Measurements from ENCODE around the gene ACSL1.
"Not testable (repeated sequence)": the region's sequence is repeated elsewhere in the genome, so short reads cannot be mapped to it uniquely, and the experiment has no call there.

The ACSL1 gene

DNA sequence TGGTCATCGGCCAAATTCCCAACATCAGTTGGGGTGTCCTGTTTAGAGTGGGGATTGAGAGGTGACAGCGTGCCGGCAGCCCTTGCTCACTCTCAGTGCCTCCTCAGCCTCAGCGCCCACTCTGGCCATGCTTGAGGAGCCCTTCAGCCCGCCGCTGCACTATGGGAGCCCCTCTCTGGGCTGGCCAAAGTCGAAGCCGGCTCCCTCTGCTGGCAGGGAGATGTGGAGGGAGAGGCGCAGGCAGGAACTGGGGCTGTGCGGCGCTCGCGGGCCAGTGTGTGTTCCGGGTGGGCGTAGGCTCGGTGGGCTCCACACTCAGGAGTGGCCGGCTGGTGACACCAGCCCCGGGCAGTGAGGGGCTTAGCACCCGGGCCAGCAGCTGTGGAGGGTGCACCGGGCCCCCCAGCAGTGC lies 84.8 kb downstream of the ACSL1 start:
- no peak overlapping the region for H3K4me3 ChIP-seq (ENCODE audit: low read depth, low read length)
- no peak for TF ChIP-seq MYC (IDR thresholded peaks at IDR 0.05; ENCODE audit: low read depth, low read length)
- TF ChIP-seq, protein P1, sequence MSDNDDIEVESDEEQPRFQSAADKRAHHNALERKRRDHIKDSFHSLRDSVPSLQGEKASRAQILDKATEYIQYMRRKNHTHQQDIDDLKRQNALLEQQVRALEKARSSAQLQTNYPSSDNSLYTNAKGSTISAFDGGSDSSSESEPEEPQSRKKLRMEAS (IDR thresholded peaks at IDR 0.05; ENCODE audit: low read depth, low read length): no peak
- TF ChIP-seq, protein P2, sequence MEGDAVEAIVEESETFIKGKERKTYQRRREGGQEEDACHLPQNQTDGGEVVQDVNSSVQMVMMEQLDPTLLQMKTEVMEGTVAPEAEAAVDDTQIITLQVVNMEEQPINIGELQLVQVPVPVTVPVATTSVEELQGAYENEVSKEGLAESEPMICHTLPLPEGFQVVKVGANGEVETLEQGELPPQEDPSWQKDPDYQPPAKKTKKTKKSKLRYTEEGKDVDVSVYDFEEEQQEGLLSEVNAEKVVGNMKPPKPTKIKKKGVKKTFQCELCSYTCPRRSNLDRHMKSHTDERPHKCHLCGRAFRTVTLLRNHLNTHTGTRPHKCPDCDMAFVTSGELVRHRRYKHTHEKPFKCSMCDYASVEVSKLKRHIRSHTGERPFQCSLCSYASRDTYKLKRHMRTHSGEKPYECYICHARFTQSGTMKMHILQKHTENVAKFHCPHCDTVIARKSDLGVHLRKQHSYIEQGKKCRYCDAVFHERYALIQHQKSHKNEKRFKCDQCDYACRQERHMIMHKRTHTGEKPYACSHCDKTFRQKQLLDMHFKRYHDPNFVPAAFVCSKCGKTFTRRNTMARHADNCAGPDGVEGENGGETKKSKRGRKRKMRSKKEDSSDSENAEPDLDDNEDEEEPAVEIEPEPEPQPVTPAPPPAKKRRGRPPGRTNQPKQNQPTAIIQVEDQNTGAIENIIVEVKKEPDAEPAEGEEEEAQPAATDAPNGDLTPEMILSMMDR (IDR thresholded peaks at IDR 0.05; ENCODE audit: low read depth, low read length): no peak
- TF ChIP-seq POLR2A (IDR thresholded peaks at IDR 0.05; ENCODE audit: extremely low read depth, insufficient read length): no peak
- DNase-seq (ENCODE audit: low read depth): no peak

DNA sequence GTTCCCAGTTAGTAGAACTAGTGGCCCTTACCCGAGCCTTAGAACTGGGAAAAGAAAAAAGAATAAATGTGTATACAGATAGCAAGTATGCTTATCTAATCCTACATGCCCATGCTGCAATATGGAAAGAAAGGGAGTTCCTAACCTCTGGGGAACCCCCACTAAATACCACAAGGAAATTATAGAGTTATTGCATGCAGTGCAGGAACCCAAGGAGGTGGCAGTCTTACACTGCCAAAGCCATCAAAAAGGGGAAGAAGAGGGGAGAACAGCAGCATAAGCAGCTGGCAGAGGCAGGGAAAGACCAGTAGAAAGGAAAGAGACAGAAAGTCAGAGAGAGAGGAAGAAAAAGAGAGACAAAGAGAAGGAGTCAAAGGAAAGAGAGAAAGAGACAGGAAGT lies 86.2 kb downstream of the ACSL1 start:
- not testable (repeated sequence) for H3K4me3 ChIP-seq (ENCODE audit: low read depth, low read length)
- DNase-seq (ENCODE audit: low read depth): peak; percentile 68
- TF ChIP-seq, protein P2 (IDR thresholded peaks at IDR 0.05; ENCODE audit: low read depth, low read length): peak; percentile 10

DNA sequence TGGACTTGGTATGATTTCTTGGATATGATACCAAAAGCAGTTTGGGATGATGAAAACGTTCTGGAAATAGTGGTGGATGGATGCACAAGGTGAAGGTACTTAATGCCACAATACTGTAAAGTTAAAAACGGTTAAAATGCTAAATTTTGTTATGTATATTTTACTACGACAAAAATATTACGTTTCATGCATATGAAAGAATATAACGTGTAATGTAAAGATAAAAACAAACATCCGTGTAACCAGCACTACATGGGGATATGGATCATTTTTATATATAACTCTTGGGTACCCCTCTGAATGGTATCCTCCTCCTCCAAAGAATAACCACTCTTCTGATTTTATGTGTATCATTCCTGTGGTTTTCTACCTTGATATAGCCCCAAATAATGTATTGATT lies 91.0 kb downstream of the ACSL1 start:
- TF ChIP-seq, protein P2 (IDR thresholded peaks at IDR 0.05; ENCODE audit: low read depth, low read length): no peak
- DNase-seq (ENCODE audit: low read depth): no peak
- H3K4me3 ChIP-seq (ENCODE audit: low read depth, low read length): peak overlapping the region; percentile 71

DNA sequence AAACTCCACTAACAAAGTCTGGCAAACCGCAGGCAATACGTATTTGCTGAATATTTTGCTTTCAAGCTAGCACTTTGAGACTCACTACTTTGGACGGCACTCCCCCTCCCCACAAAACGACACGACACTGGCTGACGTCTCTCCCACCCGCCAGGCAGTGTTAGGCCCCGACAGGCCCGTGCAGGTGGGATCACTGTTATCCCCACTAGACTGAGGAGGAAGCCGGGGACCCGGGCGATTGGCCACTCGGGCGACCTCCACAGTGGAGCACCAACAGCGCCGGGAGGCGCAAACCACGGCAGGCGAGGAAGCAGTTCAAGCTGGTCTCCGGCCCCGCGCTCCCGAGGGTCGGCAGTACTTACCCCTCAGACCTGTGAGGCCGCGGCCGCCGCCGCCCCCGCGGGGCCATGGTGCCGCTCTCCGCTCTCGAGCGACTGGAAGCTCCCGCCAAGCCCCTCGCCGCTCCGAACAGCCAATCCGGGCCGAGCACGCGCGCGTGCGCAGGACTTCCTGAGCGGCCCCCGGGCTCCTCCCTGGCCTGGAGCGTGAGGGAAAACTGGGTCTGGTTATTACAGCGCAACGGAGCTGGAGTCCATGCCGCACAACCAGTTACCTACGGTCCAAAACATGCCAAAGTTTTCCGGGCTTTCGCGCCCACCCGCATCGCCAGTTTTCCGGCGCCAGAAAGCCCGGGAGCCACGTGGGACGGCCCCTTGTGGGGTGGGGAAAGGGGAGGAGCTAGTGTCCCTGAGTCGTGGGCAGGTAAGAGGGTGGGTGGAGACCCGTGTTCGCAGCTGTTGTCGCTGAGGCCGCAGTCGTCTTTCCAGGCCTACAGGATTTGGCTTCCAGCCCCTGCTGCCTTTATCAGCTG lies 91.9 kb downstream of the ACSL1 start, which contains the start of gene CENPU:
TSS of gene CENPU (minus strand) at position 443 of the 871 bp plus-strand sequence. CDS start at position 409, 34 bp downstream.
- H3K4me3 ChIP-seq (ENCODE audit: low read depth, low read length): peak within 1 kb of the TSS; percentile 100
- peak; percentile 99 for DNase-seq (ENCODE audit: low read depth)
- TF ChIP-seq POLR2A (IDR thresholded peaks at IDR 0.05; ENCODE audit: extremely low read depth, insufficient read length): peak; percentile 87
- TF ChIP-seq MYC (IDR thresholded peaks at IDR 0.05; ENCODE audit: low read depth, low read length): peak; percentile 94
- TF ChIP-seq, protein P2 (IDR thresholded peaks at IDR 0.05; ENCODE audit: low read depth, low read length): no peak
- TF ChIP-seq, protein P1 (IDR thresholded peaks at IDR 0.05; ENCODE audit: low read depth, low read length): peak; percentile 95

DNA sequence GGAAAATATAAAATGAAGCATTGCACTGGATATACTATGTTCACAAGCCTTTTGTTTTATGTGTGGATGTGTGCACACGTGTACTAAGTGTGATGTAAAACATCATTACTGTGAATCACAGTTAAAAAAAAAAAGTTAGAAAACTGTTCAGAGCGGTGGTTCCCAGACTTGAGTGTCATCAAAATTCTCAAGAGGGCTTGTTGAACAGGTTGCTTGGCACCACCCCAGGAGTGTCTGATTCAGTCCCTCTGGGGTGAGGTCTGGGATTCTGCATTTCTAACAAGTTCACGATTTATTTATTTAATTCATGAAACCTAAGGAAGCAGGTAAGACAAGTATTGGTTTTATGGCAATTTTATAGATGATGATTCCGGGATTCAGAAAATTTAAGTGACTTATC lies 93.6 kb downstream of the ACSL1 start:
- H3K4me3 ChIP-seq (ENCODE audit: low read depth, low read length): peak overlapping the region; percentile 100
- TF ChIP-seq MYC (IDR thresholded peaks at IDR 0.05; ENCODE audit: low read depth, low read length) (no peak), POLR2A (IDR thresholded peaks at IDR 0.05; ENCODE audit: extremely low read depth, insufficient read length) (no peak)
- TF ChIP-seq, protein P1 (IDR thresholded peaks at IDR 0.05; ENCODE audit: low read depth, low read length): no peak
- TF ChIP-seq, protein P2 (IDR thresholded peaks at IDR 0.05; ENCODE audit: low read depth, low read length): no peak
- DNase-seq (ENCODE audit: low read depth): no peak

DNA sequence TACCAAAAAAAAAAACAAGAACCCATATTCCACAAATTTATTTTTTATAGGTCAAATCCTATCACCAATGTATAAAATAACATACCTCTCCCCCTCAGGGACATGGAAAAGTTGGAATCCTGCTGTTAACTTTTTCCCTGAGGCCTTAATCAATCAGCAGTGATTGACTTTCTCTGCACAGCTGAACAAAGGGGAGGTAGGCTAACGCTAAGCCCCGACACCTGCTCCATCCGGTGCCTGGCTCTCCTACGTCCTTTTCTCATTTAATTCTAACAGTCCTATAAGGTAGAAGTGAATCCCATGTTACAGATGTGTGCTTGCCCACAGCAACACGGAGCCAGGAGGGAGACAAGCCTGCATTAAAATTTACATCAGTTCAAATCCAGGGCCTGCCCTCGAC lies 94.7 kb downstream of the ACSL1 start:
- no peak for DNase-seq (ENCODE audit: low read depth)
- H3K4me3 ChIP-seq (ENCODE audit: low read depth, low read length): peak overlapping the region; percentile 100
- TF ChIP-seq POLR2A (IDR thresholded peaks at IDR 0.05; ENCODE audit: extremely low read depth, insufficient read length) (no peak), MYC (IDR thresholded peaks at IDR 0.05; ENCODE audit: low read depth, low read length) (no peak)
- TF ChIP-seq, protein P1 (IDR thresholded peaks at IDR 0.05; ENCODE audit: low read depth, low read length): no peak
- TF ChIP-seq, protein P2 (IDR thresholded peaks at IDR 0.05; ENCODE audit: low read depth, low read length): no peak

All from NB4 (cell line).